Stimulated activated CD8-positive, alpha-beta memory T cell treated with anti-CD3 and anti-CD28 coated beads, Interleukin-15, amount 100 ng/mL, for 24 hours (primary cell): Measurements from ENCODE around the gene LUZP2.

Experiments
- DNase-seq: peaks from one replicate; pipeline ENCODE4 v3.0.0-alpha.2; 2020; ENCODE audit warnings: low read depth

The LUZP2 gene

DNA sequence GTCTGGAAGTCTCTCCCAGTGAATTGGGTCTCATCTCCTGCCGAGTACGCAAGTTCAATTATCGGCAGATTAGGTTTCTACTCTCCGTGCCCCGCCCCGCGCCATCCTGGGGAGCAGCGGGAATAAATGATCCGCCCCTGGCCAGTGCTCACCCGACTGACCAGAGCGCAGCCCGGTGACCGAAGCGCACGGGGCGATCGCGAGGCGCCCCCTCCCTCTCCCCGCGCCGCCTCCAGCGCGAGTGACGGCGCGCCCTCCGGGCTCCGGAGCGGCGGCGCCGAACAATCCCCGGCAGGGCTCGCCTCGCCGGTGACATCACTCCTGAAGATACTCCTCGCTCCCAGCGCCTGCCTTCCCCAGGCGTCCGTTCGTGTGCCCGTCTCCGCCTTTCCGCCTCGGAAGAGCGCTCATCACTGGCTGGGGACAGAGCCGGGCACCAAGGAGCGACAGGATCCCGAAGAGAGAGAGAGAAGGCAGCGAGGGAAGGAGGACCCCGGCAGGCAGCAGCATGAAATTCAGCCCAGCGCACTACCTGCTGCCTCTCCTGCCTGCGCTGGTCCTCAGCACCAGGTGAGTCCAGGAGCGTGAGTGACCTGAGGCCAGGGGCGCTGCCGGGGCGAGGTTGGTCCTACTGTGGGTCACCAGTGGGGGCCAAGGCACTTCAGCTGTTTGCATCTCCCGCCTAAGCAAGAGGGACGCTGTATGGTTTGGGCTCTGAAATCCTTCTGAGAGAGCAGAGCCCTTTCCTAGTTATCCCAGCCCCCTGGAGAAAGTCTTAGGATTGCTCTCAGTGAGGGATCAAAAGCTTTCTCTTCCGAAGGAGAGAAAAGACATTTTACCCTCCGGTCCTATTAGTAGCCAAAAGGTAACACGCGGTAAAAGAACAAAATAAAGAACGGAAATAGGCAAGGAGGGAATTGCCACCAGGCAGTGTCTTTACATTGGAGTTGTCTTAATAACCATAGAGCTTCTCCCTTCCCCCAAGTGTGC, at the start of gene LUZP2:
LUZP2 (plus strand) TSS at position 318 of the 990 bp plus-strand sequence.
- DNase-seq, result no peak

DNA sequence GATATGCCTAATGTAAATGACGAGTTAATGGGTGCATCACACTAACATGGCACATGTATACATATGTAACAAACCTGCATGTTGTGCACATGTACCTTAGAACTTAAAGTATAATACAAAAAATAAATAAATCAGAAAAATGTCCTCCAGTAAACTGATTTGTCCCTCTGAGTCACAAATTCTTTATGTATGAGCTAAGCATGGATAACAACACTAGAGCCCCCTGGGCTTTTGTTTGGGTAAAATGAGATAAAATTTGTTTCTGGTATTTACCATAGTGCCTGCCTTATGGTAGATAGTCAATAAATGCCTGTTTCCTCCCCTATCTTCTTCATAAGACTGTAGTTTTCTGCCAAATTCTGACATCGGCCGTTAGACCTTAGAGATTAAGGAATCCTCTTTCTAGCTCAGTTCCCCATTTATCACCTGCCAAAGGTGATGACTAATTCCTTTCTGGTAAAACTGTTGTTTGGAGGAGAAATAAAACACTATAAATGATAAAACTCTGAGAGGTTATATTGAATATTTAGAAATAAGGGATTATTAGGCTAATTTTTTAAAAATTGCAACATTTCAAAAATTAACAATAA, 43.6 kb upstream of the LUZP2 start:
- DNase-seq, result no peak

DNA sequence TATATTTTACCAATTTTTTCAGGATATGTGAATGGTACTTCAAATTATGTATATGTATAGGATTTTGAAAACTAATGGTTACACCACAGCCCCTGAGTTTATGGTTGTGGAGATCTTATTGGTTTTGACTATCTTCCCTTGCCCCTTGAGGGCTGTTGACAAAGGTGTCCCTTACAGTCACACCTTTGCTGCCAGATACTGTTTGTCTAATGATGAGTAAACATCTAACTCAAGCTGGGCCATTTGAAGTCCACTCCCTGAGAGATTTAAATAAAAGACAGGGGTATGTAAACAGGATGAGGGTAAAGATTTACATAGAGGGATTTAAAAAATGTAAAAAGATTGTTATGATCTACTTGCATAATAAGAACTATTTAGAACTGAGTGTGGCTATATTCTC, 38.9 kb upstream of the LUZP2 start:
- DNase-seq, result no peak

DNA sequence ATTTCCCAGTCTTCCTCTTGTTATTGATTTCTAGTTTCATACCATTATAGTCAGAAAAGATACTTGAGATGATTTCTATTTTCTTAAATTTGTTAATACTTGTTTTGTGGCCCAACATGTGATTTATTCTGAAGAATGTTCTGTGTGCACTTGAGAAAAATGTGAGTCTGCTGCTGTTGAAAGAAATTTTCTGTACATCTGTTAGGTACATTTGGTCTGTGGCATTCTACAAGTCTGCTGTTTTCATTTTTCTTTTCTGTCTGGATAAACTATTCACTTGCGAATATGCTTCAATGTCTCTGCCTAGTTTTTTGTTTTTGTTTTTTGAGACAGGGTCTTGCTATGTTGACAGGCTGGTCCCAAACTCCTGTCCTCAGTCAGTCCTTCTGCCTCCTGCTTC, 26.4 kb upstream of the LUZP2 start:
- DNase-seq, result no peak

DNA sequence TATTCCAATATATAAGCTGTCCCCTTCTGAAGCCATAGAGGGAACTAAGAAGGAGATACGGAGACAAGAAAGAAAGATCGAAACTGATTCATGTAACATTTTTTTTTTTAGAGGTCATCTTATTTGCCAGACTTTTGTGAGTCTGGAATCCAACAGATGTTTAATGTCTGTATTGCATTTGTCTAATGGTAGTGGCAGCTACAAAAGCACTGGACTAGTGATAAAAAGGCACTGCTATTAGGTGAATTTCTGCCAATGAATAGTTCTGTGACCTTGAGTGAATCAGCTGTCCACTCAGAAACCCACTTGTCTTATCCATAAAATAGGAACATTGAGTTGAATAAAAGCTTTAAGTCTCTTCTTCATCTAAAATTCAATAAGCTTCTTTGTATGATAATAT, 25.8 kb upstream of the LUZP2 start:
- DNase-seq, result no peak

DNA sequence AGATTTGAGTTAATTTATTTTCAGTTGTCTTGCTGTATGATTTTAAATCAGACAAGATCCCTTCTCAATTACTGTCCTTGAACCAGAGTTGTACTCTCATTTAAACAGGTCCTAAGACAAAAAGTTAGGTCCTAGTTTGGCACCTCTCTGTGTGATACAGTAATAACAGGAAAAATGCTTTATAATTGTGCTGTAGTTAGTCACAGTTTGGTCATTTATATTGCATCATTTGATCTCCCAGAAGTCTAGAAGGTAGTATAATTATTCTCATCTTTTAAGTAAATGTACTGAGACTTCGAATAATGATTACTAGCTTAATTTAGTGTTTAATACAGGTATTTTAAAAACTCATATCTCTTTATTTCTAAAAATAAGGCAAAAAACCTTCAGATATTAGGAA, 18.1 kb upstream of the LUZP2 start:
- no peak for DNase-seq

DNA sequence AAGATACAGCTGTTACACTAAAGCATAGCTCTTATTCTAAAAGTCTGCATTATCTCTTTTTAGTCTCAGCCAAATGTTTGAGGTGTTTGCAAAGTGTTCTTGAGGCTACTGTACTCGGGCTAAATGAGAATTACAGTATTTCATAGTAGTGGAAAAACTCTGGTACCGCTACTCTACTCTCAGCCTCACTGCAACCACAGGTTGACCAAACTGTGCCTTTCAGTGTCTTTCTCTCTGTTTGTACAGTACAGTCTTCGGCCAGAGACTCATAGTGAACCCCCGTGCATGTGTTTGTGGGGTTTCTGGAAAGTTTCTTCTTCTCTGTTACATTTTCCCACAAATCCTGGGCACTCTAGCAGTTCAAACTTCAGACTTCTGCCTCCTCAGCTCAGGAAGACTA, 7.4 kb upstream of the LUZP2 start:
- DNase-seq, result no peak

DNA sequence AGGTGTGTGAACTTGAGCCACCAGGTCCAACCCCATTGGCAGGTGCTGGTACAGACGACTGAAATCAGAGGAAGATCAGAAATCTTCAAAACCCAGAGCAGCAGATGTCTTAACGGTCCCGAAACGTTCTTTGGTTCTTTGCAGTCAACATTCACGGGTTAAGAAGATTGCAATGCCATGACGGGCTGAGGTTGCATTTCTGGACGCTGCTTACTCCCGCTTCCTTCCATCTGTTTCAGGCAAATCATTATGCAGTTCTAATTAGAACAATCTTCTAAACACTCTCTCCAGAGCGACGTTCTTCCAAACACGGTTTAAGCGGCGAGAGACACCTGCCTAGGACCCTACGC, 492 bp upstream of the LUZP2 start:
- DNase-seq, result no peak

DNA sequence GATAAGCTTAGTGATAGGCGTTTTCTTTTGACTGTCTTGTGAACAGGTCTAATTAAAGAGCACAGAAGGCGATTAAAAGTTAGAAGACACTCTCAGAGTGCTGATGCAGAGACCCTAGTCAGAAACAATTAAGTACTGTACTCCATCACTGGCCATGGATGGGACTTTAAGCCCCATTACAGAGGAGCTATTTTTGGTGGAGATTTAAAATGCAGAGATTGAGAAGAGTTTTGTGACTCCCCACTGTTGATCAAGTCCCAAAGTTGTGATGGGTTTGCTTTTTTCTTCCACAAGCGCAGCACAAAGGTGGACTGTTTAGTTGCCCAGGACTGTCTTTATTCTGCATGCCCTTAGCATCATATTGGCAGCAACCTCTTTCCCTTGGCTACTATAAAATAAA, 978 bp downstream of the LUZP2 start:
- DNase-seq, result no peak

DNA sequence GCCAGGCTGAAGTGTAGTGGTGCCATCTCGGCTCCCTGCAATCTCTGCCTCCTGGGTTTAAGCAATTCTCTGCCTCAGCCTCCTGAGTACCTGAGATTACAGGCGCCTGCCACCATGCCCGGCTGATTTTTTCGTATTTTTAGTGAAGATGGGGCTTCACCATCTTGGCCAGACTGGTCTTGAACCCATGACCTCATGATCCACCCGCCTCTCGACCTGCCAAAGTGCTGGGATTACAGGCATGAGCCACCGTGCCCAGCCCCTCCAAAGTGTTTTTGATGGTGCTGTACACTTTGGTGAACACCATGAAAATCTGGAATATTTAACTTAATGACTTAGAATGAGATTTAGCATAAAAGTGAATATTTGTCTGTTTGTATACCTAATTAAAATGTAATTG, 5.6 kb downstream of the LUZP2 start:
- no peak for DNase-seq

DNA sequence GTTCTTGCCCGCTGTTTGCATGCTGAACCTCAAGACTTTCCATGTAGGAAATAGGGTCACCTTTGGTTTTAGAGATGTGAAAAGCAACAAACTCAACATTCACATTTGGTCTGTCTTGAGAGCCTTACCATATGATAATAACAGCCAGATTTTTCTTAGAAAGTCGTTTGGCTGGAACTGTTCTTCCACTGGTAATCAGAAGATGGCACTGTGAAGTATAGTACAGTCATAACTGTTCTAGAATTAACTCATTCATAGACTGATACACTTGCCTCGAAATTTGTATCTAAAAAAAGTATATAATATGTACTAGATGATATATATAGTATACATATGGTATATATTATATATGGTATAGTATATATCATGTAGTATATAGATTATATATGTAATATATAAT, 12.3 kb downstream of the LUZP2 start:
- no peak for DNase-seq

DNA sequence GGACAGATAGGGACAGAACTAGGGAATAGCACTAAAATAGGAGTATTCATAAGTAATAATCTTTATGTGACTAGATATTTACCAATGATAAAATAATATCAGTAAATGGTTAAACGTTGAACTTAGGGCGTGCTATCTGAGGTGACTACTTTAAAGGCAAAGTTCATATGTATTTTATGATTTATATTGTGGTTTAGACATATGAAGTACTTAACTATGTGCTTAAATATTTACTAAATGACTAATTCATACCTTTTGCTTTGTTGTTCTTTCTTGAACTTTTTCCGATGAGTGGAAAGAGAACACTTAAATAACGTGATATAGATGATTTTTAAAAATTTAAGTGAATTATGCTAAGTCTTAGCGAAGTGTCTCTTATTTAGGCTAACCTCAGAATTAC, 14.7 kb downstream of the LUZP2 start:
- no peak for DNase-seq

DNA sequence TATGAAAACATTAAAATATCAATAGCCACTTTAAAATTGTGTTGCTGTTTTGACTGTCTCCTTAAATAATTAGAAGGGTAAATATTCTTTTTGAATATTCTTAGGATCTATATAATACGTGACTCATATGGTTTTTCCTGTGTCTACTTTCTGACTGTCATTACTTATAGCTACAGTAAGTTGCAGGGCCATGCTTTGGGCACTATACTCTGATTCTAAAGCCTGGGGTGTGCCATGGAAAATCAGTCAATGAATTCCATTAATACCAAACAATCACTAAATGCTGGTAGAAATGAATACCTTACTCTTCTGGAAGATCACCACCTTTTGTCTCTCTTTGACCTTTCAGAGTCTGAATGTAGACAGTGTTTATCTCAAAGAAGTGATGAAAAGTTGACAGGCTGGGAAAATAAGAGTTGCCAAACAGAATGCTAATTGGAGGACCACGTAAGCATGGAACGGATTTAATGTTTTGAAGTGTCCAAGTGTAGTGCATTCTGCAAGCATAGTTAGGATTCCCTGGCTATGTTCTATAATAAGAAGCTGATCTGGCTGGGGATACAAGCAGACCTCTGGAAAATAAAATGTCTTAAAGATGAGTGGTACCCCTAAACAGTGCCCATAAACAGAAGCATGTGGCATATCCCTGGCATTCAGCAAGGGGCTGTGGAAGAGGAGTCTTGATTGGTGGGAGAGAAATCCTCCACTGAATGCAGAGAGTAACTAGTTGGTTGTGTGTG, 16.8 kb downstream of the LUZP2 start:
- DNase-seq, result no peak

DNA sequence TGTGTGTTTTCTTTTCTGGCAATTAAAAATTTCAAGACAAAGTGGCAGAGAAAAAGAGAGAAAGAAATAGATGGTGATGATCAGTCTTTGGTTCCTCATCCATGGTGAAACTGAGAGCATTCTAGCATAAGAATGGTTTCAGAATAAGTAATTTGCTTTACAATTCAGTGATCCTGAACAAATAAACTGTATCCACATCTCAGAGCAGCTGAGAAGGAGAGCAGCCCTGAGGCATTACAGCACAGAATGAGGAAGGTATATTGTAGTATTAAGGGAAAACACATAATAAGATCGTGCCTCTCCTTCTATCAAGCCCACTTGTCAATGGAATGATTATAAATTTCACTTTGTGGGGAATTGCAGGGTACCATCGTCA, 17.4 kb downstream of the LUZP2 start:
- no peak for DNase-seq

DNA sequence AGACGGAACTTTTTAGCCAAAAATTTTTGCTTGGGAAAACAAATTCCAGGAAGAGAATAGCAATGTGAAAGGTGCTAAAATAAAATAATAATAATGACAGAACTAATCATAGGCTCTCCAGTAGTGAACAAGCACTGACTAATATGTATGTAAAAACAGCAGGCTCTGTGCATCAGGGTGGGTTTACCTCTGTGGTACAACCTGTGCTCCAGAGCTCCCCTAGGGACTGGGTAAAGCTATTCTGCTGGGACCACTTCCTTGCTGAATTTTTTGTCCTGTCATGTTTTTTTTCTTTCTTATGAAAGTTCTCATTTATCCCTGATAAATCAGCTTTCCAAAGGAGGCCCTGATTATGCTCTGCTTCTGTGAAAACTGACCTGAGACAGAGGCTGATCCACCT, 18.8 kb downstream of the LUZP2 start:
- DNase-seq, result no peak

DNA sequence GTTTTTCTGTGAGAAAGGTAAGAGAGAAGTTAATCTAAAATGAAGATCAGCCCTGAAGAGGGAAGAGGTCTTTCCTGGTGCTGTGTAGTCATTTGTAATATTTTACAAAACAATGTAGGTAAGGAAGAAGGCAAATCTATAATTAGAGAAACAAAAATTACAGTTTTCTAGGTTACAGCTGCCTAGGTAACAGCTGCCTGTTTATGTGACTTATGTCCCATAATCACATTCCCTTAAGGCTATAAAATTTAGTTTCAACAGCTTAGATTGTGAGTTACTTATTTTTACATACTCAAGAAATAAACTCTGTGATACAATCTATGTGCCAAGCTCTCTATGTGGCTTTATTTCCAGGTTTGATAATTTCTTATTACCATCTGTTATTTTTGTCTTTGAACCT, 19.8 kb downstream of the LUZP2 start:
- no peak for DNase-seq

DNA sequence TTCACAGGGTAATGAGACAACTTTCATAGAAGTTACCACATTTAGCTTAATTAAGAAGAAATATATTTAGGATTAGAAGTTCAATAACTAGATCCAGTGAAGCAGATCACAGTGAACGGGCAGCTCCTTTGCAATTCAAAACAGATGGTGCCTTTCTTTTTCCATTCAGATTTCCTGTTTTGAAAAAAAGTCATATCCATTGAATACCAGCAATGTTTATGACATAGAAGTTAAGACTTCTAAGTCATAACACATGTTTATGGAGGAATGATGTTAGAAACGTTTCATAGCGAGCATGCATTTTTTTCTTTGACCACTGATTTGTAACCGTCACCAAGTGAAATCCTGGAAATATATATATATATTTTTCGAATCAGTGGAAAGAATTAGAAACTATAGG, 24.7 kb downstream of the LUZP2 start:
- no peak for DNase-seq

DNA sequence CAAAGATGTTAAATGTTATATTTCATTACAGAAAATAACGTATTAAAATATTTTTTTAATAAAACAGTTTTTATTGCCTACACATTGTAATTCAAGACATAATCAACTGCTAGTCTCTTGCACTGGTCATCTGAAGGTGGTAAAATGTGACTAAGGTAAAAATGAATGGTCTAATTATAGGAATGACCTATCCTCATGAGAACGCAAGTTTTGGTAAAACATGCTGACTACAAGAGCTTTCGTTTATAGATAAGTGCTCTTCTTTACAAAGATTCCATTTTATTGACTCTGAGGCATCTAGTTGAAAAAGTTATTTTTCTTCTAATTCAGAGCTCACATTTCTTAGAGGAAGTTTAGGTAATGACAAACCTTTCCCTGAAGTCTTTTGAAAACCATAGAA, 27.3 kb downstream of the LUZP2 start:
- DNase-seq, result no peak

DNA sequence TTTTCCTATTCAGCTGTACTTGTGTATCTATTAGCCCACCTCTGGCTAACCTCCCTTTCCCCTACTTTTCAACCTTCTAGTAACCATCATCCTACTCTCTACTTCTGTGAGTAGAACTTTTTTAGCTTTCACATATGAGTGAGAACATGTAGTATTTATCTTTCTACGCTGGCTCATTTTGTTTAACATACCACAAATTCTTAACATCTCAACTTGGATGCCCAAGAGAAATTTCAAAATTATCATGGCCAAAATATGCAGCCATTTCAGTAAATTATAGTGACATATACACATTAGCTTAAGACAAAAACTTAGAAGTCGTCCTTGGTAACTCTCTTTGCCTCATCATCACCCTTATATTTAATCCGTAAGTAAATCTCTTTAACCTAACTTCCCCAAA, 34.7 kb downstream of the LUZP2 start:
- no peak for DNase-seq

DNA sequence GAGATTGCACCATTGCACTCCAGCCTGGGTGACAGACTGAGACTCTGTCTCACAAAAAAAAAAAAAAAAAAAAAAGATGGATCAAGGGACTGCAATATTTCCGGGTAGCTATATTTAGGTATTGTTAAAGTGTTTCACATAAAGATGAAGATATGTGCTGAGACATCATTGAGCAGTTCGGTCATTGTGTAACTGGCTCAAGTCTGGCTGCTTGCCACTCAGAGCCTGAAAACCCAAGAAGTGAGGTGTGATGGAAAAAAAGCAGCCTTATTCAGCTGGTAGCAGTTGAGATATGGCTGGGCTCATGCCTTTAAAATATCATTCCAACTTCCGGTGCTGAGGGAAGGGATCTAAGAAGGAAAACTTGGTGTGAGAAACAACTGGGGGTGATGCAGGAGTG, 46.9 kb downstream of the LUZP2 start:
- DNase-seq, result no peak

DNA sequence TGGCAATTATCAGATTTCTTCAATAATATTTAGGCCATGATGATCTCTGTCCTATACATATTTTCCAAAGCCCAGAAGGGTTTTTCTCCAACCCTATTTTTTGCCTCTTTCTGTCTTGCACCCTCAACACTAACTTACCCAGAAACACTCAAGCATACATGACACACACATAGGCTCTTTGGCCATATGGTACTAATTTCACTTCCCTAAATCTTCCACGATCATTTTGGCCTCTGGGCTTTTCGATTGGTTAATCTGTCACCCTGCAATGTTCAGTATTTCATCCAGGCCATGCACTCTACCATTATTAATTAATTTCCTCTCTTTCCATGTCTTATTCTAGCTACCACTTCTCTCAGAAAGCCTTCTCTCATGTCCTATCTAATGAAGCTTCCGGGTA, 59.8 kb downstream of the LUZP2 start:
- no peak for DNase-seq

DNA sequence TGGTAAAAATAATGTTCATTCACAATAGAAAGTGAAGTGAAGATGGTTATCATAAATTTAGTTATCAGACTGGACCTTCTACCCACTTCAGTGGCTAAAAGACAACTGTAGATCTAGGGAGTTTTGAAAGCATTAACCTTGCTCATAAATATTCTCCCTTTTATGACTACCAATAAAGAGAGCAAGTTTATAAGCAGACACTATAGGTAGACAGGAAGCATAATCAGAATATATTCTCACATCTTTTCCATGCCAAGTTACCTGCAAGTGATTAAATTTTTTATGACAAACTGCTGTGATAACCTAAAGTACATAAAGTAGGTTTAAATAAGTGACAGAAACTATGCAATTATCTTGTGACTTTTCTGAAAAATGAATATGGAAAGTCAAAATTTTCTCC, 62.5 kb downstream of the LUZP2 start:
- DNase-seq, result no peak

DNA sequence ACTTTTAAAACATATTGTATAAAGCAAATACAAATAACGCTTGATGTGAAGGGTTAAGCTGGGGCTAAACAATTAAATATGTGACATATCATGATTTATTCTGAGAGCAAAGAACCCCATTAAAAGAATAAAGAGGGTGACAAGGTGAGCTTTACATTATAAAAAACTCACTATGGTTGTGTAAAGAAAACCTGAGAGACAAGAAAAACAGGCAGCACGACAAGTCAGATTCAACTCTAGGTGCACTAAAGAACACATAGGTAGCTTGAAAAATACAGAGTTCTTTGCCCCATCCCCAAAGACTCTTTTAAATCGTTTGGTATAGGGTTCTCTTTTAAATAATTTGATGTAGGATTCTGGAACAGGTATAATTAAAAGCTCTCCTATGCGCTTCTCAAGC, 63.5 kb downstream of the LUZP2 start:
- no peak for DNase-seq
